NOMO-1 (cell line): ENCODE measurements around the gene MMP25.

Experiments used
- DNase-seq, 2 experiments: peaks; one replicate each; lab custom pipeline; 2025; ENCODE audit not compliant: unreplicated experiment in 2 of 2; lab: John Stamatoyannopoulos, UW

MMP25 gene

DNA sequence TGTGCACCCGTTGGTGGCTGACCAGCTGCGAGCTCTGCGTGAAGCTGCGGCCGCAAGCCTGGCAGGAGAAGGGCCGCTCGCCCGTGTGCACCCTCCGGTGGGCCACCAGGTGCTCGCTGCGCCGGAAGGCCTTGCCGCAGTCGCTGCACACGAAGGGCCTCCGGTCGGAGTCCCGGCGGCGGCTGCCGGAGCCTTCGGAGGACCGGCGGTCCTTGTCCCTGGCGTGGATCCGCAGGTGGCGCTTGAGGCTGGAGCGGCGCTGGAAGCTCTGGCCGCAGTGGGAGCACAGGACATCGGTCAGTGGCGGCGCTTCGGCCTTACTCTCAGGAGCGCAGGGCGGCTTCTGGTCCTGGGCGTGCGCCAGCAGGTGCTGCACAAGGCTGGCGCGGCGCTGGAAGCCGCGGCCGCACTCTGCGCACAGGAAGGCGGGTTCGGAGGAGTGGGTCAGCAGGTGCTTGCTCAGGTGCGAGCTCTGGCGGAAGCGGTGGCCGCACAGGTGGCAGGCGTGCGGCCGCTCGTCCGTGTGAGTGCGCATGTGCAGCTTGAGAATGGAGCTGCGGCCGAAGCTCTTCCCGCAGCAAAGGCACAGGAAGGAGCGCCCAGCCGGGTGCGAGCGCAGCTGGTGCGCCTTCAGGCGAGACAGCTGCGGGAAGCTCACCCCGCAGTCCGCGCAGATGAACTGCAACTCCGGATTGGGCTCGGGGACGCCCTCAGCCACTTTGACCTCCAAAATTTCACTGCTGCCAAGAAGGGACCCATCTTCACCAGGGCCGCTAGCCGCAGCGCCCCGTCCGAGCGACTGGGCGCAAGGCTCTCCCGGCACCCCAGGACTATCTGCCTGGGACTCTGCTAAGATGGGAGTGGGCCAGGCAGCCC is 43.6 kb downstream of the MMP25 start:
- no peak for DNase-seq

DNA sequence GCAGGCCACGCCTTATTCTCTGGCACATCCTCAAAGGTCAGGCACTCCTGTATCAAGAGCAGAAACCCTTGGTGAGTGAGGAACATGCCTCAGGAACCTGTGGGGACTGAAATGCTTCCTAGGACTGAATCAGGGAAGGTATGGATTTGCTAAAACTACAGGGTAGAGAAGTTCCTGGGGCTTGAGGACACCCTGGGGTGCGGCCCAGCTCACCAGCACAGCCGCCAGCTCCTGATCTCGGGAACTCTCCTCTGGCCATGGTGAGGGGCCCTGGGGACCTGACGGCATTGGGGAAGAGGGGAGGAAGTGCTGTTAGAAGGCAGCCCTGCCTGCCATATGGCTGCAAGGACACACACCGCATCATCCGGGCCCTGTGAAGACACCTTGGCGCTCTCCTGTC is 45.2 kb downstream of the MMP25 start:
- no peak for DNase-seq

GRCh38 chr16:3092501-3092941 is 46.2 kb downstream of the MMP25 start:
- no peak for DNase-seq

- peak; percentile 61 to 76 for DNase-seq
These were observed 48.1 kb downstream of the MMP25 start for GRCh38 chr16:3094289-3095027.

GRCh38 chr16:3095869-3096268 is 49.5 kb downstream of the MMP25 start:
- DNase-seq, result peak; percentile 83 to 87

DNA sequence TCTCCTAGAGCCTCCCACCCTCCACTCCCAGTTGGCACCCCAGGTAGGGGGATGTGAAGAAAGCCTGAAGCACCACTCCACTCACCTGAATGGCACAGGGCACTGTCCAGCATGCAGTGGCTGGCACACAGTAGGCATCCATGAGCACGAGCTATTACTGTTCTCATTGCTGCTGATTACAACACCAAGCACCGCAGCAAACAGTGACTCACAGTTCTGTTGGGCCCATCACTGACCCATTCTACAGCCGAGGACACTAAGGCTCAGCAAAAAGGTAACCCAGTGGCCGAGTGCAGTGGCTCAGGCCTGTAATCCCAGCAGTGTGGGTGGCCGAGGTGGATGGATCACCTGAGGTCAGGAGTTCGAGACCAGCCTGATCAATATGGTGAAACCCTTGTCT is 50.0 kb downstream of the MMP25 start:
- DNase-seq, result no peak

- no peak for DNase-seq
These were observed 50.9 kb downstream of the MMP25 start for GRCh38 chr16:3097266-3097665.

DNA sequence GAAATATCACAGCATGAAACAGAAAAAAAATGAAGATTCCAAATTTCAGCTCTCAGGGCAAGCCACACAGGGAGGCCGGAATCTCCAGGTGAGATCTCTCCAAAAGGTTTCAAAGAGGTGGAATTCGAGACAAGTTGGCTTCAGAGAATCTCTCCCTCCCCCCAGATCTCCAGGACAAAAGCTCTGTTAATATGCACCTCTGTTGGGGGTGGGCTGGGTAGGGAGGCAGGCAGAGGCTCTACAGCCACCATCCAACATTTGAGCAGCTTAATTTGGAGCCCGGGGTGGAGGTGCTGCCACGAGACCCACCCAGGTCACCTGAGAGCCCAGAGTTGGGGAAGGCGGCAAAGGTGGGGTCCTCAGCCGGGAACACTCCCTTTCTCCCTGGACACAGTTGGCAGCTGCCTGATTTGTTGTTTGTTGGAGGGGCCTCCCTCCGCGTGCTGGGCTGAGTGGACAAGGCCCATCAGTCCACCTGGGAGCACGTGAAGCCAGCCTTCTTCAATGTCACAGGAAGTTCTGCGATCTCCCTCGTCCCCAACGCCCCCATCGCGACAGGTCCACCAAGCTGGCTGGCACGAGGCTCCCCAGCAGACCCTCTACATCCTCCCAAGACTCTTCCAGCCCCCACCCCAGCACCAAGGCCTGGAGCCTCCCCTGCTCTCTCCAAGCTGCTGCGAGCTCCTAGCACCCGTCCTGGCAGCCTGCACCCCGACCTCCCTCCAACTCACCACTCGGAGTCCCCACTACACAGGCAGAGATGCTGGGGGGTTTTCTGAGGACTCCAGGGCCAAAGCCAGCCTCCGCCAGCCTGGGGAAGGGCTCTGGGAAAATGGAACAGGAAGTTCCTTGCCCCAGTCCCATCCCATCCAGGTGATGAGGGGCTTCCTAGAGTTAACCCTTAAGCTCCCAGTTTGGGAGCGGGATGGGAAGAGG is 52.4 kb downstream of the MMP25 start, which contains the start of gene ZSCAN10:
TSS of gene ZSCAN10 (minus strand) at position 836 of the 936 bp plus-strand sequence. CDS start 6,357 bp downstream, outside the sequence.
- no peak for DNase-seq

- no peak for DNase-seq
These were observed 53.0 kb downstream of the MMP25 start for GRCh38 chr16:3099395-3099731.

DNA sequence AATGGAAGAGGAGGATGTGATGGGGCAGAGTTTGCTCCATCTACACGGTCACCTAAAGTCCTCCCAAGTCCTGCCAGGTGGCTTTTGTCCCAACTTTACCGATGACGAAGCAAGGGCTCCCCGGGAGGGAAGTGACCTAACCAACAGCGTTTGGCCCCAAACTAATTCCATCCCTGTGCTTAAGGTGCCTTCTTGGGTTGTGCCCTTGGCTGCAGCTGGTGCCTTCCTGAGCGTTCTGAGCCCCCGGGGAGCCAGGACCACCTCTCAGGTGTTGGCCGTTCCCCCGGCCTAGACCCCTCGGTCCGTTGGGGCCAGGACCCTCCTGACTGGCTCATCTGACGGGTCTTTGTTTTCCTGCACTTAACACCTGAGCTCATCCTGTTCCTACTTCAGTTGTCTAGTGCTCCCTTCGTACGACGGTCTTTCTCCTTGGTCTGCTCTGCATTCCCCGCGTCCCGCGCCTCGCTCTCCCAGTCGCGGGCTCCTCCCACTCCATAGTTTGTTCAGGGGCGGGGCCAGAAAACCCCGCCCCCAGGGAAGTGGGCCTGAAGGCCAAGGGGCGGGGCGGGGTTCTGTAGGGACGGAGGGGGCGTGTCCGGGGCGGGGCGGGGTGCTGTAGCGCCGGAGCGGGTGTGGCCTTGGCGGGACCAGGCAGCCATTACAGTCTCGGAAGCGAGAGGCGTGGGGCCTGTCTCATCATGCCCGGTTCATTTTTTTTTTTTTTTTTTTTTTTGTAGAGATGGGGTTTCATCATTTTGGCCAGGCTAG is 53.6 kb downstream of the MMP25 start:
- peak; percentile 90 to 94 for DNase-seq

DNA sequence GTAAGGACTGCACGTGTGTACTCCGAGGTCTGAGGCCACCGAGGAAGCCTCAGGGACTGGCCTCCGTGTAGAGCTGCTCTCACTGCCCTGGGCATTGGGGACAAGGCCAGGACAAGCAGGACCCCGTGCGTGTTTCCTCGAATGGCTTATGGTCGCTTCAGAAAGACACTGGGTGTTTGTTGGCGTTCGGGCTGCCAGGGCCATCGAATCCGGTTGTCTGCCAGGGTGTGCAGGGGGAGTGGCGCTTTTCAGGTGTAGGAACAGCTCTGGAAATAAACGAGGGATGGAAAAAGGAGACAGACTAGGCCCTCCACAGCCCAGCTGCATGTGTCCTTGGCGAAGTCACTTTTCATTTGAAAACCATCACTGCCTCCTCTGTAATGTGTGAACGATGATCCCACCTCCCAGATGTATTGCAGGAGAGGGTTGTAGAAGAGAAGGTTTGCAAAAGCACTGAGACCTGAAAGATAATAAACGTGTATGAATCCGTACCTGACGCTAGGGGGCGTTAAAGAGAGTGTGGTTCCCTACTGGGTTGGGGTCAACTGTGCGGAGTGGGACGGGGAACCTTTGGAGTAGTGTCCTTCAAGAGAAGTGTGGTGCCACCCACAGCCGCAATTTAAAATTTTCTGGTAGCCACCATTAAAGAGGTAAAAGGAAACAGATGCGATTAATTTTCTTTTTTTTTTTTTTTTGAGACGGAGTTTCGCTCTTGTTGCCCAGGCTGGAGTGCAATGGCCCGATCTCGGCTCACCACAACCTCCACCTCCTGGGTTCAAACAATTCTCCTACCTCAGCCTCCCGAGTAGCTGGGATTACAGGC is 54.9 kb downstream of the MMP25 start:
- DNase-seq, result peak; percentile 38 to 55

- peak; percentile 21 to 22 for DNase-seq
These were observed 55.6 kb downstream of the MMP25 start for GRCh38 chr16:3101841-3102470.

GRCh38 chr16:3106205-3106928 is 60.0 kb downstream of the MMP25 start:
- peak; percentile 81 to 92 for DNase-seq
